Fibroblast of skin of right biceps (primary cell): ENCODE results near the gene ASTN2.

Experiments
- DNase-seq: peaks from one replicate; pipeline ENCODE4 v3.0.0-alpha.2; 2013

Gene ASTN2

GRCh38 chr9:116423149-116423548 lies 991.7 kb downstream of the ASTN2 start:
- no peak for DNase-seq

DNA sequence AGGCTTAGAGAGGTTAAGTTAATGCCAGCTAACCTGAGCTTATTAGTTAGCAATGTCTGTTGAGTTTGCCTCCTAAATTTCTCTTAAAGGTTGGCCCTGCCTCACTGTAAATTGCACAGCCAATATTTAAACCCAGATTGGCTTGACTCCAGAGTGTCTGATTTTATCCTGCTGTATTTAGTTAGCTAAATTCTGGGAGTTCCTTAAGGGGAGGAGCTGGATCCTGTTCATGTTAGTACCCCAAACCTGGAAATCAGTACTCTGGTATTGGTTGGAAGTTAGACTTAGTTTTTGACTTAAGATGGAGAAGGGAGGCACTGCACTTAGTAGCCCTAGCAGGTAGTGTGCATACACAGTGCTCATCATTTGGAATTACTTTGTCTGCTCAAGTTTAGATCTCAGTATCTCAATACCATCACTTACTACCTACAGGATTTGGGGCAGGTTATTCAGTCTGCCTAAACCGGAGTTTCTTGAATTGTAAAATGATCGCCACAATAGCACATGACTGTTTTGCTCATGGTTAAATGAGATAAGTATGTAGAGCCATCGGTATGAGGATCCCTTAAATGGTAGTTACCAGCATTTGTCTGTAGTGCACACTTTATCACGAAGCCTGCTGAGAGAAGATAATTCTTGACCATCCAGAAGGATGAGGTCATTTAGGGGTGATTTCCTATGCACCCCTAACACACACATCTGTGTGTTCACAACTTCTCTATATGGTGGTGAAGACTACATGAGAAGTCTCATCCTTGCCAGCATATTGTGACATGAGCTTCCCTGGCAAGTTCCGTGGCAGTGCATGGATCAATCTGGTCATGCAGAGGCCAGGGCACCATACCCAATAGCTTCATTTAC lies 992.5 kb downstream of the ASTN2 start:
- DNase-seq = no peak

DNA sequence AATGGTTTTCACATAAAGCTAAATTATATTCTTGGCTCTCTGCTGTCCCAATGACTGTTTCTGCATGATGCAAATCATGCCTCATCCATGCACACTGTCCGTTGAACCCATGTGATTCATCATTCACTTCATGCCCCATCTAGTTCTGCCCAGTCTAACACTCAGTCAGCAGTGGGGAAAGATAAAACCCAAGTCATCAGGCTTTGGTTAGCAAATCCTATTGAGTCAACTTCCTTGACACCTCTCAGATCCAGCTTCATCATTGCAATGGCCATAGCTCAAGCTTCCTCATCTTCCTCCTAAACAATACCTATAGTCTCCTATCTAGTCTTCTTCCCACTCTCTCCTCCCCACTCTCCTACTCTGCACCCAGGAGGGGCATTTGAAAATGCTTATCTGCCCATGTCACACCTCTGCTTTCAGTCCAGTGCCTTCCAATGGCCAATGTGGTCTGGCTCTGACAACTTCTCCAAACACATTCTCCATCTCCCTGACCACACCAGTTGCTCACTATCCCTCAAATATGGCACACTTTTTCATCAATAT lies 993.8 kb downstream of the ASTN2 start:
- peak; percentile 69 for DNase-seq

GRCh38 chr9:116419181-116419580 lies 995.7 kb downstream of the ASTN2 start:
- DNase-seq = no peak

GRCh38 chr9:116417464-116417863 lies 997.4 kb downstream of the ASTN2 start:
- DNase-seq = no peak

GRCh38 chr9:116416421-116416820 lies 998.4 kb downstream of the ASTN2 start:
- no peak for DNase-seq

GRCh38 chr9:116414374-116414773 lies 1000.5 kb downstream of the ASTN2 start:
- DNase-seq = no peak

GRCh38 chr9:116411506-116411905 lies 1003.4 kb downstream of the ASTN2 start:
- DNase-seq = no peak

DNA sequence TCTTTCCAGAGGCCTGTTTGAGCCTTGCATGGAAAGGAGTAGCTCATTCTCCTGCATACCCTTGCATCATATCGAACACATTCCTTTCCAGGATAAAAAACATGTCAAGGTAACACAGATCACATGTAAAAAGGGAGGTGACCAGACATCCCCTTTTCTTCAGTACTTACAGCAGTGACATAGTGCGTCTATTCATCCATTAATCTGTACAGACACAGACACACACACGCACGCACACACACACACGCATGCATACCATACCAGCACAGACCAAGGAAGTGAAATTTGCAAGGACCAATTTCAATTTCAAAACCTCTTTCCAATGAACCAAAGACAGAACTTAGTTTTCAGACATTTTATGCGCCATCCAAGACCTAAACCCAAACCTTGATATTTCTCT lies 1005.2 kb downstream of the ASTN2 start:
- DNase-seq = no peak

DNA sequence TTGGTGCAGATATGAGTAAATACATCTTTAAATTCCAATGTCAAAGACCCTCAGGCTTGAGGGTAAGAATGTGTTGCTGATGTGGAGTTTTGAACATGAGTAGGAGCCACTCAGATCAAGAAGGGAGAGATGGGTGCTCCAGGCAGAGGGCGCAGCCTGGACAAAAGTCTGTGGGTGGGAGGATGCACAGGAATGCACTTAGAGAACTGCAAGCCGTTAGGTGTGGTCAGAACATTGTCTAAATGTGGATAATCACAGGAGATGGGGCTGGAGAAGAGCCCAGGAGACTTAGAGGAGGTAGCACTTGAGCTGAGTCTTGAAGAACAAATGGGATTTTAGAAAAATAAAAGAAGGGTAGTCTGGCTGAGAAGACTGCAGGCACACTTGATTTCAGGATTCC lies 1005.7 kb downstream of the ASTN2 start:
- no peak for DNase-seq

DNA sequence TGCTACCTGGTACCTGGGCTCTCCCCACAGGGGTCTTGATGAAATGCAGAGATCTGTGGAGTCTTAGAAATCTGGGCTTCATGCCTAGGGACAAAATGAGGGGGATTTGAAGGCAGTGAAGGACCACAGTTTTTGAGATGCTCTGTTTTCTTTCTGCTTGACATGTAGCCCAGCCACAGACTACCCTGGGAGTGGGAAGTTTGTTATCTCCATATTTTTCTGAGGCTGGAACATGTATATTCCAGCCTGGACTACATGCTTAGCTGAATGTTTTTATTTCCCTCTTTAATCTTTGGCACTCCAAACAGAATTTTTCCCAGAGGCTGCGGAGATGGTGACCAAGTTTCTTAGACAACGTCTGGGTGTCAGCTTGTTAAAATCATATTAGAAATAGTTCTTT lies 1008.4 kb downstream of the ASTN2 start:
- no peak for DNase-seq

DNA sequence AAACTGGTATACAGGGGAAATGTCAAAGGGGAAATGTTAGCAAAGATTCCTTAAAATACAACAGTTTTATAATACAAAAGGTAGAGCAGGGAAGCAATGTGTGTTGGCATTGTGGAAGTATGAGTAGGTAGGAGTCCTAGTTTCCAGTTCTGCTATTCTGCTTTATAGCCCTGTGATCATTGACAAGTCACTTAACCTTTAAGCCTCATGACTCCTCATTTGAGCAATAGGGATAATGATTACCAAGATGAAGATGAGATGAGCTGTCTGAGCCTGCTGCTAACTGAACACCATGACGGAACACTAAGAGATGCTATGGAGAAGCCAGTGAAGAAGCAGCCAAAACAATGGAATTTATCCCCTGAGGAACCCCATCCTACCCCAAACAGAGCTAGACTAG lies 1009.5 kb downstream of the ASTN2 start:
- DNase-seq = no peak

DNA sequence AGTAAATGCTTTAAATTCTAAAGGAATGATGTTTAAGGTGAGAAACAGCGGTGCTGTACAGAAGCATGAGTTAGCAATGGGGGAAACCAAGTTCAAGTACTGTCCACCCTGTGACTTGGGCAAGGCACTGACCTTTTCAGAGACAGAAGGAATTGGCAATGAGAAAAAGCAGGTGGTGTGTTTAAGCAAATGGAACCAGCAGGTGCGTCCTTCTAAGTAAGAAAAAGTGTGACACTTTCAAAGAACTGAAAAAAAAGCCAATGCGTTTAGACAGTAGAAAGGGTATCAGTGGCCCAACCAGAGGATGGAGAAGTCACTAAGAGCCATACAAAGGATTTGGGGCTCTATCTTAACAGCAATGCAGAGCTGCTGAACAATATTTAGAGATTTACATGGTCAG lies 1010.6 kb downstream of the ASTN2 start:
- no peak for DNase-seq

DNA sequence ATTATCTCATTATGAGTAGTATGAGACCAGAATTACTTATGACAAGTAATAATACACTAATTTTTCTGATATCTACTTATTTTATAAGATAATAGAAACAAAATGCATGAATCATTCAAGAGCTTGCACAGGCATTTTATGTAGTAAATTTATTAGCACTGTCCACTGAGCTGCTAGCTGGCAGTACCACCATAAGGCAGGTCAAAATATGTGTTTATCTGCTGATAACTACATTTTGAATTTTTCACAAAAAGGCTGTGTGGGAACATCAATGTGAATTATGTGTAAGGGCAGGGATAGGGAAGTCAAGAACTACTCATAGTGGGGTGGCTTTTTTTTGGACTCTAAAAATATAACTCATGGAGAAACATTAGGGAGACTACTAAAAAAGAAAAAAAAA lies 1011.7 kb downstream of the ASTN2 start:
- DNase-seq = no peak

GRCh38 chr9:116395699-116396037 lies 1019.2 kb downstream of the ASTN2 start:
- DNase-seq = no peak

- no peak for DNase-seq
Measured at GRCh38 chr9:116394894-116395698, 1019.8 kb downstream of the ASTN2 start.

- no peak for DNase-seq
Measured at GRCh38 chr9:116394070-116394469, 1020.8 kb downstream of the ASTN2 start.

GRCh38 chr9:116393198-116393597 lies 1021.7 kb downstream of the ASTN2 start:
- no peak for DNase-seq

DNA sequence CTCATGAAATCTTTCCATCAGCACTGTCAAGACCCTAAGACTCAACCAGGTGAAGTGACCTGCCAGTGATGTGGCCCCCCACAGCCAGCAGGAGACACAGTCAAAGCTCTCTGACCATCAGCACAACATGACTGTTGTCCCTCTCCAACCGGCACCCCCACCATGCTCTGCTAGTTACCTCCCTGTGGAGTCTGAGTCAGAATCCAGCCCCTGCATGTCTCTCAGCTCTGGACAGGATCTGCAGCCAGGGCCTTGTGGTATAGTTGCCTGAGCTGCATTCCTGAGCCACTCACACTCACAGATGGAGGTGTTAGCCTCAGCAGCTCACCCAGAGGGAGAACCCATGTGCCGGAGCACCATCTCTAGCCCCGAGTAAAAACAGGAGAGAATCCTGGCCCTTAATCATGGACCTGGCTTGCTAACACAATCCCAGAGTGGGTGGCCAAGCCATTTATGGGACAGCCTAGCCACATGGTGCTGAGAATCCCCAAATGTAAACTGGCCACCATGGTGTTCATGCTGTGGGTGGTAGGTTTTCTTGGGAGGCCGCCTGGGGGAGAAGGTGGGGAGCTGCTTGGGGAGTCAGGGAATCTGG lies 1023.5 kb downstream of the ASTN2 start:
- peak; percentile 92 for DNase-seq

- peak; percentile 70 for DNase-seq
Measured at GRCh38 chr9:116390303-116391228, 1024.3 kb downstream of the ASTN2 start.

- no peak for DNase-seq
Measured at GRCh38 chr9:116389541-116390302, 1025.1 kb downstream of the ASTN2 start.
